ENCODE results near the gene IGF1R. TPM values are rescaled to one million over a fixed set of nuclear protein-coding genes. Genes with fewer than 3 reads are reported as not detected.
A peak's percentile ranks its signal among the peaks of the same experiment; 100 is the strongest.

The IGF1R gene
- total and polyA plus RNA-seq, 2 of the 13 experiments (the other 11 are each of a cell fraction or from before 2014, with no cell fraction given): 15.9 to 18.4 TPM

GRCh38 chr15:98663606-98664005 lies 15.3 kb downstream of the IGF1R start (continued):
- TF ChIP-seq PRDM4 (CRISPR knock-in tag; IDR thresholded peaks at IDR 0.05; ENCODE audit: borderline replicate concordance) (no peak), ZFP41 (CRISPR knock-in tag; IDR thresholded peaks at IDR 0.05; ENCODE audit: borderline replicate concordance) (no peak), ONECUT2 (CRISPR knock-in tag; IDR thresholded peaks at IDR 0.05) (no peak), HNF1B (CRISPR knock-in tag; IDR thresholded peaks at IDR 0.05) (0 out of 2 replicates have a peak, but pooled peaks have one; percentile 9), RBM39 (IDR thresholded peaks at IDR 0.05; ENCODE audit: low read depth, low read length, poor library complexity, severe bottlenecking) (no peak), SSRP1 (CRISPR knock-in tag; IDR thresholded peaks at IDR 0.05) (no peak), SOX6 (IDR thresholded peaks at IDR 0.05) (no peak), SOX6 (CRISPR knock-in tag; IDR thresholded peaks at IDR 0.05) (peak; percentile 48), ZNF580 (CRISPR knock-in tag; IDR thresholded peaks at IDR 0.05; ENCODE audit: borderline replicate concordance, low read depth) (no peak), HOXA5 (CRISPR knock-in tag; IDR thresholded peaks at IDR 0.05) (no peak), ZNF331 (CRISPR knock-in tag; IDR thresholded peaks at IDR 0.05) (no peak), MAFF (IDR thresholded peaks at IDR 0.05; ENCODE audit: low read depth, low read length) (no peak), ZNF646 (CRISPR knock-in tag; IDR thresholded peaks at IDR 0.05) (no peak), DDIT3 (CRISPR knock-in tag; IDR thresholded peaks at IDR 0.05) (no peak), TCF7 (IDR thresholded peaks at IDR 0.05; ENCODE audit: low read depth) (peak; percentile 66; the same call in 1 of the 2 replicates), BATF2 (CRISPR knock-in tag; IDR thresholded peaks at IDR 0.05) (no peak), YY1 (IDR thresholded peaks at IDR 0.05; ENCODE audit: insufficient read depth, insufficient replicate concordance, low read depth, low read length) (no peak), ZSCAN12 (CRISPR knock-in tag; IDR thresholded peaks at IDR 0.05) (no peak), ZNF775 (CRISPR knock-in tag; IDR thresholded peaks at IDR 0.05; ENCODE audit: borderline replicate concordance) (no peak)
